22Rv1 (cell line): ENCODE data around the gene CPD.

Experiments
- ZFX ChIP-seq: fragments of 450-650 bp; IDR thresholded peaks from 2 replicates; pipeline ENCODE4 v1.6.1; 2017; ENCODE audit warnings: antibody characterized with exemption, borderline replicate concordance
- TF ChIP-seq, protein P1 (sequence below): fragments of 450-650 bp; IDR thresholded peaks from 2 replicates; pipeline ENCODE4 v1.5.1; 2017; ENCODE audit warnings: mild to moderate bottlenecking

- TF ChIP-seq, protein P1, sequence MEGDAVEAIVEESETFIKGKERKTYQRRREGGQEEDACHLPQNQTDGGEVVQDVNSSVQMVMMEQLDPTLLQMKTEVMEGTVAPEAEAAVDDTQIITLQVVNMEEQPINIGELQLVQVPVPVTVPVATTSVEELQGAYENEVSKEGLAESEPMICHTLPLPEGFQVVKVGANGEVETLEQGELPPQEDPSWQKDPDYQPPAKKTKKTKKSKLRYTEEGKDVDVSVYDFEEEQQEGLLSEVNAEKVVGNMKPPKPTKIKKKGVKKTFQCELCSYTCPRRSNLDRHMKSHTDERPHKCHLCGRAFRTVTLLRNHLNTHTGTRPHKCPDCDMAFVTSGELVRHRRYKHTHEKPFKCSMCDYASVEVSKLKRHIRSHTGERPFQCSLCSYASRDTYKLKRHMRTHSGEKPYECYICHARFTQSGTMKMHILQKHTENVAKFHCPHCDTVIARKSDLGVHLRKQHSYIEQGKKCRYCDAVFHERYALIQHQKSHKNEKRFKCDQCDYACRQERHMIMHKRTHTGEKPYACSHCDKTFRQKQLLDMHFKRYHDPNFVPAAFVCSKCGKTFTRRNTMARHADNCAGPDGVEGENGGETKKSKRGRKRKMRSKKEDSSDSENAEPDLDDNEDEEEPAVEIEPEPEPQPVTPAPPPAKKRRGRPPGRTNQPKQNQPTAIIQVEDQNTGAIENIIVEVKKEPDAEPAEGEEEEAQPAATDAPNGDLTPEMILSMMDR: no peak
- no peak for TF ChIP-seq ZFX
Observed at GRCh38 chr17:30352240-30352814, 26.4 kb upstream of the CPD start.
